HUDEP-2 (cell line): ENCODE data around the gene EXOC3.
"Not testable (repeated sequence)": the region's sequence is repeated elsewhere in the genome, so short reads cannot be mapped to it uniquely, and the experiment has no call there.

Experiments used
- DNase-seq, 76 experiments: peaks; one replicate each; lab custom pipeline; 2025; ENCODE audit not compliant: unreplicated experiment in 76 of 76; lab: John Stamatoyannopoulos, UW

EXOC3 gene

GRCh38 chr5:470961-471749, 28.2 kb downstream of the EXOC3 start:
- DNase-seq: no peak

- DNase-seq: no peak
Observed at GRCh38 chr5:471750-472058, 28.7 kb downstream of the EXOC3 start.

GRCh38 chr5:472076-472655, 29.2 kb downstream of the EXOC3 start:
- DNase-seq: peak in 3 of 76 experiments; percentile 7 to 49 (median 47)

- DNase-seq: peak in 71 of 76 experiments; percentile 29 to 86 (median 75)
Observed at GRCh38 chr5:472656-473550, 29.9 kb downstream of the EXOC3 start.

- DNase-seq: peak in 3 of 76 experiments; percentile 12 to 24 (median 14)
Observed at GRCh38 chr5:473551-474192, 30.7 kb downstream of the EXOC3 start.

GRCh38 chr5:474232-474839, 31.4 kb downstream of the EXOC3 start:
- DNase-seq: not testable (repeated sequence)

GRCh38 chr5:474840-475661, 32.1 kb downstream of the EXOC3 start:
- no peak for DNase-seq

- no peak for DNase-seq
Observed at GRCh38 chr5:475704-476101, 32.7 kb downstream of the EXOC3 start.

GRCh38 chr5:476102-476813, 33.3 kb downstream of the EXOC3 start:
- no peak for DNase-seq

- no peak for DNase-seq
Observed at GRCh38 chr5:476814-477175, 33.8 kb downstream of the EXOC3 start.

- DNase-seq: no peak
Observed at GRCh38 chr5:477247-477646, 34.3 kb downstream of the EXOC3 start.

- no peak for DNase-seq
Observed at GRCh38 chr5:477871-478270, 34.9 kb downstream of the EXOC3 start.

- DNase-seq: no peak
Observed at GRCh38 chr5:478369-478981, 35.5 kb downstream of the EXOC3 start.

- DNase-seq: no peak
Observed at GRCh38 chr5:478982-479535, 36.1 kb downstream of the EXOC3 start.

GRCh38 chr5:479566-480319, 36.8 kb downstream of the EXOC3 start:
- no peak for DNase-seq

- no peak for DNase-seq
Observed at GRCh38 chr5:481347-481746, 38.4 kb downstream of the EXOC3 start.

GRCh38 chr5:482021-482420, 39.0 kb downstream of the EXOC3 start:
- no peak for DNase-seq

GRCh38 chr5:482506-482905, 39.5 kb downstream of the EXOC3 start:
- no peak for DNase-seq
